ENCODE results near the gene YIF1B.

Gene YIF1B

GRCh38 chr19:38290631-38291147 is 25.1 kb downstream of the YIF1B start:
- Histone ChIP-seq H3K4me2 (no peak overlapping the region), H3K9ac (no peak overlapping the region), H3K36me3 (ENCODE audit: insufficient read depth) (no peaks in the 10 kb centered on the region), H3K27ac (no peak overlapping the region), H2AFZ (ENCODE audit: low read depth) (no peak overlapping the region), H3K4me1 (ENCODE audit: low read depth, poor library complexity, severe bottlenecking) (no peaks in the 10 kb centered on the region), H3K27me3 (ENCODE audit: insufficient read depth, low read depth) (peaks cover 25% of the 10 kb centered on the region; the same call in 1 of the 2 replicates), H3K79me2 (ENCODE audit: insufficient read depth, low read depth) (no peaks in the 10 kb centered on the region), H4K20me1 (ENCODE audit: insufficient read depth) (no peaks in the 10 kb centered on the region), H3K4me3 (IDR thresholded peaks at IDR 0.05; ENCODE audit: insufficient read depth, low read depth, low read length) (no peak overlapping the region)
- TF ChIP-seq CTCF (conservative IDR thresholded peaks at IDR 0.05; ENCODE audit: low read depth, low read length) = no peak

GRCh38 chr19:38289955-38290354 is 25.8 kb downstream of the YIF1B start:
- no peak overlapping the region for H3K27ac ChIP-seq
- peaks cover 25% of the 10 kb centered on the region; the same call in 1 of the 2 replicates for H3K27me3 ChIP-seq (ENCODE audit: insufficient read depth, low read depth)
- H3K9ac ChIP-seq = no peak overlapping the region
- no peak for TF ChIP-seq CTCF (conservative IDR thresholded peaks at IDR 0.05; ENCODE audit: low read depth, low read length)
- no peaks in the 10 kb centered on the region for H3K79me2 ChIP-seq (ENCODE audit: insufficient read depth, low read depth)
- no peaks in the 10 kb centered on the region for H3K4me1 ChIP-seq (ENCODE audit: low read depth, poor library complexity, severe bottlenecking)
- no peak overlapping the region for H2AFZ ChIP-seq (ENCODE audit: low read depth)
- no peak overlapping the region for H3K4me2 ChIP-seq
- H3K36me3 ChIP-seq (ENCODE audit: insufficient read depth) = no peaks in the 10 kb centered on the region
- no peaks in the 10 kb centered on the region for H4K20me1 ChIP-seq (ENCODE audit: insufficient read depth)
- H3K4me3 ChIP-seq (IDR thresholded peaks at IDR 0.05; ENCODE audit: insufficient read depth, low read depth, low read length) = no peak overlapping the region

- no peak overlapping the region for H3K9ac ChIP-seq
- no peak overlapping the region for H2AFZ ChIP-seq (ENCODE audit: low read depth)
- TF ChIP-seq CTCF (conservative IDR thresholded peaks at IDR 0.05; ENCODE audit: low read depth, low read length) = no peak
- H3K27ac ChIP-seq = no peak overlapping the region
- no peaks in the 10 kb centered on the region for H4K20me1 ChIP-seq (ENCODE audit: insufficient read depth)
- no peaks in the 10 kb centered on the region for H3K4me1 ChIP-seq (ENCODE audit: low read depth, poor library complexity, severe bottlenecking)
- H3K79me2 ChIP-seq (ENCODE audit: insufficient read depth, low read depth) = no peaks in the 10 kb centered on the region
- H3K36me3 ChIP-seq (ENCODE audit: insufficient read depth) = no peaks in the 10 kb centered on the region
- peaks cover 19% of the 10 kb centered on the region; the same call in 1 of the 2 replicates for H3K27me3 ChIP-seq (ENCODE audit: insufficient read depth, low read depth)
- H3K4me2 ChIP-seq = no peak overlapping the region
- H3K4me3 ChIP-seq (IDR thresholded peaks at IDR 0.05; ENCODE audit: insufficient read depth, low read depth, low read length) = no peak overlapping the region
These were observed 27.5 kb downstream of the YIF1B start for GRCh38 chr19:38288123-38288855.

GRCh38 chr19:38287604-38288003 is 28.1 kb downstream of the YIF1B start:
- Histone ChIP-seq H3K4me2 (no peak overlapping the region), H3K79me2 (ENCODE audit: insufficient read depth, low read depth) (no peaks in the 10 kb centered on the region), H3K4me1 (ENCODE audit: low read depth, poor library complexity, severe bottlenecking) (no peaks in the 10 kb centered on the region), H3K27me3 (ENCODE audit: insufficient read depth, low read depth) (peaks cover 15% of the 10 kb centered on the region; the same call in 1 of the 2 replicates), H3K36me3 (ENCODE audit: insufficient read depth) (no peaks in the 10 kb centered on the region), H3K27ac (no peak overlapping the region), H2AFZ (ENCODE audit: low read depth) (no peak overlapping the region), H3K9ac (no peak overlapping the region), H3K4me3 (IDR thresholded peaks at IDR 0.05; ENCODE audit: insufficient read depth, low read depth, low read length) (no peak overlapping the region), H4K20me1 (ENCODE audit: insufficient read depth) (no peaks in the 10 kb centered on the region)
- no peak for TF ChIP-seq CTCF (conservative IDR thresholded peaks at IDR 0.05; ENCODE audit: low read depth, low read length)
